Kasumi-1 (cell line): Measurements from ENCODE around the gene RND2.
A peak's percentile ranks its signal among the peaks of the same experiment; 100 is the strongest.

Source experiments
- DNase-seq, 2 experiments: peaks; one replicate each; lab custom pipeline; 2025; lab: John Stamatoyannopoulos, UW

RND2 gene

DNA sequence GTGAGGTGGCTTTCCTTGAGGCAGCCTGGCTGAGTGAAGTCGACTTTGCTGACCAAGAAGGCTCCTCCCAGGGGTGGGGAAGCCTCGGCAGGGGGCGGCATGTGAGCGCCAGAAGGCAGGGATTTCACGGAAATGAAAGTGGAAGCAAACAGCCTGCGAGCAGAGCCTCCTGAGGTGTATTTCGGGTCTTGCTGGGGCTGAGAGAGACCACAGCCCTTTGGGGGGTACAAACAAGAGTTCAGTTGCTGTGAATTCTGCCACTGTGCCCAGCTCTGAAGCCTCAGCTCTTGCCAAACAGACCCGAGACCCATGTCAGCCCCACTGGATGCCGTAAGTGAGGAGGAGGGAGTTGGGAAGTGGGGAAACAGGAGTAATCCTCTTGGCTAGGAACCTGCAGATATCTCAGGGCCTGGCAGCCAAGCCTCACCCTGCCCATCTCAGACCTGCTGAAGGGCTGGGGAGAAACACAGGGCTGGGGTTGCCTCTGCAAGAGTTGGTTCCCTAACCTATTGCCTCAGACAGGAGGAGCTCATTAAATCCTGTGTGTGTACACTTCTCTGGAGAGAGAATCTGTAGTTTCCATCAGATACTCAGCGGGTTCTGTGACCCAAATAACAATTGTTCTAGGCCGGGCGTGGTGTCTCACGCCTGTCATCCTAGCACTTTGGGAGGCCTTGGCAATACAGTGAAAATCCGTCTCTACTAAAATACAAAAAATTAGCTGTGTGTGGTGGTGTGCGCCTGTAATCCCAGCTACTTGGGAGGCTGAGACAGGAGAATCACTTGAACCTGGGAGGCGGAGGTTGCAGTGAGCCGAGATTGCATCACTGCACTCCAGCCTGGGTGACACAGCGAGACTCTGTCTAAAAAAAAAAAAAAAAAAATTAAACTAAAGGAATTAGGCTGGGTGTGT, 18.1 kb upstream of the RND2 start, which contains the start of gene IFI35:
TSS of gene IFI35 (plus strand) at position 146 of the 913 bp plus-strand sequence. CDS start at position 310, 164 bp downstream.
- peak; percentile 75 to 81 for DNase-seq

DNA sequence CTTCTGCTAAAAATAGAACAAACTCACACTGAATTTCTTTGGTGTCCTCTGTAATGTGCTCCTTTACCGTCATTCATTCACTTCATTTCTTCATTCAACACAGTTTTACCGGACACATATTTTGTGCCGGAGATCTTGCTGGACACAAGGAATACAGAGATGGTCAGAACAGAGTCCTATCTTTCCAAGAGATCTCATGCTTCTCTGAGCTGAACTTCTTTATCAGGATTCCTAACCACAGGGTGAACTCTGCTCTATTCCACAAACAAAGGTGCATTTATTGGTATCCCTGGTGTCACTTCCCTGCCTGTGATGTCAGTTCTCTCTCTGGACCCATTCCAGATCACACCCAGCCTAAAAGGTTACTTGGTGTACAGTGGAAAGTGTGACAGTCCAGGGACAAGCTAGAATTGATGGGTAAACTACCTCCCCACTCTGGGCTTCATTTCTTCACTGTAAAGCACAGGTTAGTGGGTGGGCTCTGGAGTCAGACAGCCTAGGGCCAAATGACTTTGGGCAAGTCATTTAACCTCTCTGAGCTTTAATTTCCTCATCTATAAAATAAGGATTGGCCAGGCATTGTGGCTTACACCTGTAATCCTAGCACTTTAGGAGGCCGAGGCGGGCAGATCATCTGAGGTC, 14.2 kb upstream of the RND2 start:
- DNase-seq: no peak

DNA sequence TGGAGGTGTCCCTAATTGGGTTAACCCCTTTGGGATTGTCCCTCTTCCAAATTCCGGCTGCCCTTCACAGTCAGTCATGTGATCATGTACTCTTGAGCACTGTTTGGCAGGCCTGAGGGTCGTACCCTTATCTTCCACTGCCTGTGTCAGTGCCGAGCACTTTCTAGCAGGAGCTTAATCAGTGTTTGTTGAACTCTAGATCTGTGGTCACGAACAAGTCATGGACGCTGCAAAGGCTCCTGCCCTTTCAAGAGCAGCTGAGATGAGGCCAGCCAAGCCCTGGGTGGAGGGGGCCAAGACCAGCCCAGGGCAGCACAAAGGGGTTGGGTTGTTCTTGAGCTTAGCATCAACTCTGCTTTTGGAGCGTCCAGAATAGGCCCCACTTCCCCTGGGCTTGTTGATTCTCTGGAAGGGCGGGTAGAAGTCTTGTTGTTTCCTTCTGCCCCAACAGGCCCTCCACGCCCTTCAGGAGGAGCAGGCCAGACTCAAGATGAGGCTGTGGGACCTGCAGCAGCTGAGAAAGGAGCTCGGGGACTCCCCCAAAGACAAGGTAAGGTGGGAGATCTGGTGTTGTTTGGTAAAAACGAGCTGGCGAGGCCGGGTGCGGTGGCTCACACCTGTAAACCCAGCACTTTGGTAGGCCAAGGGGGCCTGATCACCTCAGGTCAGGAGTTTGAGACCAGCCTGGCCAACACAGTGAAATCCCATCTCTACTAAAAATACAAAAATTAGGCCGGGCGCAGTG, 13.1 kb upstream of the RND2 start:
- DNase-seq: no peak

DNA sequence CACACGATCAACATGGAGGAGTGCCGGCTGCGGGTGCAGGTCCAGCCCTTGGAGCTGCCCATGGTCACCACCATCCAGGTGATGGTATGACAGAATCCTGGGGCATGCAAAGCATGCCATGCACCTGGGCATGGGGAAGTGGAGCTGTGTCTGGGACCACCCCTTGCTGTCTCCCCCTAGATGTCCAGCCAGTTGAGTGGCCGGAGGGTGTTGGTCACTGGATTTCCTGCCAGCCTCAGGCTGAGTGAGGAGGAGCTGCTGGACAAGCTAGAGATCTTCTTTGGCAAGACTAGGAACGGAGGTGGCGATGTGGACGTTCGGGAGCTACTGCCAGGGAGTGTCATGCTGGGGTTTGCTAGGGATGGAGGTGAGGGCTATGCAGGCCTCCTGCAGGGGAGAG, 11.7 kb upstream of the RND2 start:
- DNase-seq: no peak

DNA sequence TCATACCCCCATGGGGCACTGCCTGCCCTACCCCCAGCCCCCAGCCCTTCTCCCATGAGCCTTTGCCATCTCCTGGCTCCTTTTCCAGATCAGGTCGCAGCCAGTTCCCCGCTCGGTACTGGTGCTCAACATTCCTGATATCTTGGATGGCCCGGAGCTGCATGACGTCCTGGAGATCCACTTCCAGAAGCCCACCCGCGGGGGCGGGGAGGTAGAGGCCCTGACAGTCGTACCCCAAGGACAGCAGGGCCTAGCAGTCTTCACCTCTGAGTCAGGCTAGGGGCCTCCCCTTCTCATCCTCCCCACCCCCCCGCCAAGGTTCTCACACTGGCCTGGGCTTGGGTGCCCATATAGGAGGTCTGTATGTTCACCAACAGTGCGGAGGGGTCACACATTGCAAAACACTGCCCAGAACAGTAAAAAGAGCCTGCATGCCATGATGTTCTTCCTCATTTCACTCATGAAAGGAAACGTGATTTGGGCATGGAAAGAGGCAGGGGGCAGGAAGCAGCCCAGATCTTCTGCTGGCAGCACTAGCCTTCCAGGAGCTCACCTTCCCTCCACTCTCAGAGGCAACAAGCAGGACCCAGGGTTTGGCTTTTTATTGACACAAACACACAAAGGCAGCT, 10.9 kb upstream of the RND2 start:
- DNase-seq: peak in 1 of 2 experiments; percentile 23

DNA sequence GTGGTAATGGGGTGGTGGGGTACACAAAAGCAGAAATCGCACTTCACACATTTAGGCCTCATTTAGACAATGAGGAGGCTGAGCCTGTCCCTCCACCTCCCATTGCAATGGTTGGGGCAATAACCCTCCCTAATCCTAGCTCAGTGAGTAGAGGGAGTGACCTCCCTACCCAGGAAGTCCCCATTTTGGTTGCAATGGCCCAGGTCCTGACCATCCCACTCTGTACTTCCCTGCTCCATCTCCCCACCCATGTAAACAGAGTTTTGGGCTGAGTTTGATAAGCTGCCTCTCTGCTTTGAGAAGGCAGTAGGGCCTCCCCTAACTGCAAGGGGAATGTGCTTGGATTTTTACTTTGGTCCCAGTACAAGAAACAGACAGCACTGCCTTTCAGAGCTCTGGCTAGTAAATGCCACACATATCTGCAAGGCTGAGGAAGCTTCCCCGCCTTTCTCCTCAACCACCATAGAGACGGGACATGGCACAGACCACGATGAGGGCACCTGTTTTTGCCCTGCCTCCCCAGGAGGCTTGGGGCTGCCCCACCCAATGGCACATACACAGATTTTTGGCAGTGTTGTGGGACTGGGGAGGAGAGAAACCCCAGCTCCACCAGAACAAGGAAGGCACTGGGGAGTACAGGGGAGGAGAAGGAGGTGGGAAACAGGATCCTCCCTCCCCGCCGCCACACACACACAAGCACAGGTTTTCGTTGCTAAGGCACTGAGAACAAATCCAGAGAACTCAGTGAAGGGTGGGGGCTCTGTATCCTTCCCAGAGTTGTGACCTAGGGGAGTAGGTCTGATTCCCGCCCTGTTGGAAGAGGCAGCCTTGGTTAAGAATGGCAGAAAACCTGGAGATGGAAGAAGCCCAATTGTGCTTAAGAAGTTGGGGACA, 10.1 kb upstream of the RND2 start:
- no peak for DNase-seq

DNA sequence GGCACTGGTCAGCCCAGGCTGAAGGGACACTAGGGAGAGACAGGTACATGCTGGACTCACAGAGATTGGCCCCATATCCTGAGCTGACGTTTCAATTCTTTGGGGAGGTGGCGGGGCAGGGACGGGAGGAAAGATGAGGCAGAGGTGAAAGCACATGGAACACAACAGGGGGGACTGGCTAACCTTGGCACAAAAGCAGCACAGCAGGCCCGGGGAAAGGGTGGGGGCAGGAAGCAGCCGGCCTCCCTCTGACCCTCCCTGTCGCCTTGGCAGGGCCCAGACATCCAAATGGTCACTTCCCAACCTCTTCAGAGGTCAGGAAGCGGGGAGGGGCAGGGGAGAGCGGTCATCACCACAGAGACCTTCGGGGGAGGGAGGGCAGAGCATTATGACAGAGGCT, 9.5 kb upstream of the RND2 start:
- DNase-seq: no peak

DNA sequence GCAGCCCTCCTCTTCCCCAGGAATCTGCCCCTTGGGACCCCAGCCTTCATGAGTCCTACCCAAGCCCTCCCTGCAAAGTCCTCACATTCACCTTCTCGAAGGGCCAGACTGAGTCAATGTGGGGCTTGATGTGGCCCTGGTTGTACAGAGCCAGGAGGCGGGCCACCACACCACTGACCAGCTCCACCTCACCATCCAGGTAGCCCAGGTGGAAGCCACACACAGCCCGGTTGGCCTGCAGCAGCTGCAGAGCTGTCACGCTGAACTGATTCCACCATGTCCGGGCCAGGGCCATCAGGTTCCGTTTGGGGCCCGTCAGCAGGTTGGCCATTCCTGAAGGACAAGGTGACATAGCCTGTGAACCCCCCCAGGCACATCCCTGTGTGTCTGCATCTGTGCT, 8.8 kb upstream of the RND2 start:
- no peak for DNase-seq

DNA sequence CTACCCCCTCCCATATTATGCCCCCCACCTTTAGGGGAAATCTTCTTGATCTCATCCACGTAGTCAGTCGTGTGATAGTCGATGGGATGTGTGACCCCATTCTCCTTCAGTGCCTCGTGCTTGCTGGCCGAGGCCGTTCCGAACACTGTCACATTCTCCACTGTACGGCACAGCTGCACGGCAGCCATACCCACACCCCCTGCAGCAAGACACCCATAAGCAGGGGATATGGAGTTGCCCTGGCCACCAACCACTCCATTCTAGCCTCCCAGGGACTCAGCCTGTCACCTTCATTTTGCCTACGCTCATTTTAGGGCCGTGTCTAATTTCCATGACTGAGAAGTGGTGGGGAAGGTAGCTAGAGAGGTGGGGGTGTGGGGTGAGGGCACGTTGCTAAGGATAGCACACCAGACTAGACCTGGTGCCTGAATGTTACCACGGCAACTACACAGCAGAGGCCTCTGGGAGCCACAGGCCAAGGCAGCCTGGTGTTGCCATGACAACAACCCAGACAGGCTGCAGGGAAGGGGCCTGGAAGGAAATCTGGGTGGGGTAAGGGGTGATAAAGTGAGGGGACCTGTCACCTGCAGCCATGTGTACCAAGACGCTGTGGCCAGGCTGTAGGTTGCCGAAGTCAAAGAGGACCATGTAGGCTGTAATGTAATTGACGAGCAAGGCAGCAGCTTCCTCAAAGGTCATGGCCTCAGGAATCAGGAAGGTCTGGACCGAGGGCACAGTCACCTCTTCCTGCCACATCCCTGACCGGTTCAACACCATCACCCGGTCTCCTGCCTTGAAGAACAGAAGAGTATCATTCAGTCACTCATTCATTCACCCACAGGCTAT, 6.8 kb upstream of the RND2 start:
- no peak for DNase-seq

DNA sequence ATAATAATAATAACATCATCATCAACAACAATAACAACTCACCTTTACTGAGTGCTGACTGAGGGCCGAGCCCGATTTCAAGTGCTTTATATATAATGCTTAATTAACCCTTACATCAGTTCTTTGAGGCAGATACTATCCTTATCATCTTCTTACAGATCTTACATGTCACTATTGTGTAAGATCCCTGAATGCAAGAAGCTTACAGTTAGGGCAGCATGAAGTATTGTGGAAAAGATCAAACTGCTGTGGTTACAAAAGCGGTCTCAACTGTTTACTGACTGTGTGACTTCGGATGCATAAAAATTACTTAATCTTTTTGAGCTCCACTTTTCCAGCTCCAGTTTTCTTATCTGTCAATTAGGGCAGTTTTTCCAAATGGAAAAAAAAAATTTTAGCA, 6.1 kb upstream of the RND2 start:
- DNase-seq: peak in 1 of 2 experiments; percentile 10

DNA sequence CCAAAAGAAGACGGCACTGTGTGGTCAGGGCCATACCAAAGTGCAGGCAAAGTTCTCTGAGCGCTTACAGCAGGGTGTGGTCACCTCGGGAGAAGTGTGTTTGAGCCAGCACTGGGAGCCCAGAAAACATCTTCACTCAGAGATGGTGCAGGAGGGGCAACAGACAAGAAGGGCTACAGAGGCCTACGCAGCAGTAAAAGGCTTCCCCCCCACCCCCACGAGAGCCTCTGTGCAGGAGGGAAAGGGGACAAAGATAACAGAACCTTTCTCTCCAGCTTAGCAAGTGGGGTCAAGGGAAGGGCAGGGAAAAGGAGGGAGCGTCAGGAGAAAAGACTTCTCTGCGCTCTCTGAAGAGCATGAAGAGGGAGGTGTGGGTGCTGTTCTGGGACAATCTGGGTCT, 5.6 kb upstream of the RND2 start:
- no peak for DNase-seq

DNA sequence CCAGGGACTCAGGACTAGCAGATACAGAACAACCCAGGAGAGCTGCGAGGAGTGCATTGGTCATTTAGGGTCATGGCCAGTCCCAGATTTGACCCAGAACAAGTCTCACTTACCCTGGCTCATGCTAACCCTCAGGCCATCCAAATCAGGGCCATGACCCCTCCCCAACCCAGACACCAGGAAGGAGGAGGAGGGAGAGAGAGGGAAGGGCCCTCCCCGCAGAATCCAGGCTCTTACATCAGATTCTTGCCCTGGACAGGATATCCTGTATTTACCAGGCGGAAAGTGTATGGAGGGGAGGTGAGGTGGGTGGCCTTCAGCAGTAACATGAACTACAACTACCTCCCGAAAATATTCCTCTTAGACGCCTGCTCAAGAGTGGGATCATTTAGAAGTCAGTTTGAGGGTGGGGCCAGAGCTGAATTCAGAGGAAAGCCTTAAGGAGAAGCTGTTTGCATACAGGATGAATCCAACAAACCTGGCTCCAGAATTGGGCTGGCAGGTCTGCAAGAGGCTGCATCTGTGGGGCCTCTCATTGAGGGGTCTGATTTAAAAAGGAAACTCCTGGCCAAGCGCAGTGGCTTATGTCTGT, 4.9 kb upstream of the RND2 start:
- DNase-seq: no peak

DNA sequence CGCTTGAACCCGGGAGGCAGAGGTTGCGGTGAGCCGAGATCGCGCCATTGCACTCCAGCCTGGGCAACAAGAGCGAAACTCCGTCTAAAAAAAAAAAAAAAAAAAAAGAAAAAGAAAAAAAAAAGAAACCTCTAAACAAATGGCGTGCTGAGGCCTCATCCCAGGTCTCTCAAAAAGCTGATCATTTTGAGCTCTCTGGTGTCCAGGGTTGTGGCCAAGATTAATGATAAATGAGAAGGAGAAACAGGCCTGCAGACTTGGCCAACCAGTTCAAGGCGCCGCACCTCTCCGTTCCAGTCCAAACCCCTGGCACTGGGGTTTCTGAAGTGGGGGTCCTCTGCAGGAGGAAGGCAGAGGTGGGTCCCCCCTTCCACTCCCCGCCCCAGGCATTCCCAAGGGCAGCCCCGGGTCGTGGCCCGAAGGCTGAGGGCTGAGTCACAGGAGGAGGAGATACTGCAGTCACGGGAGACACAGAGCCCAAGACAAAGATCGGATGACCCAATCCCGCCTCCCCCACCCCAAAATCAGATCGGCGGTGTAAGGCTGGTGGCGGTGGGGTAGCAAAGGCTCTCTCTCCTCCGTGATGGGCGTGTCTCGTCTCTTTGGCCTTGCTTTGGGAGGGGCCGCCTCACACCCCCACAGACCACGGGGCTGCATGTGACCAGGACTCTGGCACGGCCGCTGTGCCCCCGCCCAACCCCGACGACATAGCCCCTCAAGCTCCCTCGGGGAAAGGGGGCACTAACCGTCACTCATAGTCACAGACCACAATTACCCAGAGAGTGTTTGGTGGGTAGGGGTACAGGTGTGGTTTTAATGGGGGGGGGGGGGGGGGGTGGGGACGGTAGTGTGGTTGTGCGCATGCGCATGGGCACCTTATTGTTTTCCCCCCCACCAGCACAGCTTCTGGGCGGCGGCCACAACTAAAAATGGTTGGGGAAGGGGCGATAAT, 4.0 kb upstream of the RND2 start:
- peak; percentile 21 to 27 for DNase-seq

DNA sequence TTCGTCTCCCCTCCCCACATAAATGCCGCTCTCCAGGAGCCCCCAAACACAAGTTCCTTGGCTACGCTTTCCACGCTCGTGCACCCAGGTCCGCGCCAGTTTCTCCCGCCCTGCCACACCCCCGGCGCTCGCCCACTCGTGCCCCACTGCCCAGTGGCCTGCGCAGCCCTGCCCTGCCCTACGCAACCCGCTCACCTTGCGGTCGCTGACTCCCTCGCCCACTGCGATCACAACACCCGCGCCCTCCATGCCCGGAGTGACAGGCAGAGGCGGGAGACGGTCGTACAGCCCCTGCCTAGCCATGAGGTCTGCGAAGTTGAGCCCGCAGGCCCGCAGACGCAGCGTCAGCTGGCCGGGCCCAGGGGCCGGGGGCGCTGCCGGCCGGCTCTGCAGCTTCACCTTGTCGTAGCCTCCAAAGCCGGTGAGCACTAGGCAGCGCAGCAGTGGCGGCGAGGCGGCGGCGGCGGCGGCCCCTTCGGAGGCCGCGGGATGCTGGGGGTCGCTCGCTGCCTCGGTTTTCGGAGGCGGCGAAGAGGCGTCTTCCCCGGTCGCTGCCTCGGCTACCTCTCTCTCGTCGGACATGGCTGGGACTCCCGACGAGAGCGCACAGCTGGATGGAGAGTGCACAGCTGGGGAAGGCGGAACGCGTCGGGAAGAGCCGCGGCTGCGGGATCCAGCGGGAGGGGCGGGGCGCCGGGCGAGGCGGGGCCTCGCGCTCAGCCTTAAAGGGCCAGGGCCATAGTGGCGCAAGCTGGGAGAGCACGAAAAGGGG, 3.1 kb upstream of the RND2 start, which contains the start of gene VAT1:
TSS of gene VAT1 (minus strand) at position 645 of the 772 bp plus-strand sequence. CDS start at position 582, 63 bp downstream.
- peak; percentile 64 to 75 for DNase-seq

DNA sequence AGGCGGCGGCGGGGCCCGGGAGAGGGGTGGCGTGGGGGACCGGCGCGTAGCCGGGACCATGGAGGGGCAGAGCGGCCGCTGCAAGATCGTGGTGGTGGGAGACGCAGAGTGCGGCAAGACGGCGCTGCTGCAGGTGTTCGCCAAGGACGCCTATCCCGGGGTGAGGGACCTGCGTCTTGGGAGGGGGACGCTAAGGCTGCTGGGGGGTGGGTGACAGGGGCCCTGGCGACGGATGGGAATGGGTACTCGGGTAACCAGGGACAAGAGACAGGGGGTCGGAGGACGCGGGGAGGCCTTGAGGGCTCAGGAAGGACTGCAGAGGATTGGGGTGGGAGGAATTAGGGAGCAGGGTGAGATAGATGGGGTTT, 243 bp downstream of the RND2 start:
- no peak for DNase-seq

DNA sequence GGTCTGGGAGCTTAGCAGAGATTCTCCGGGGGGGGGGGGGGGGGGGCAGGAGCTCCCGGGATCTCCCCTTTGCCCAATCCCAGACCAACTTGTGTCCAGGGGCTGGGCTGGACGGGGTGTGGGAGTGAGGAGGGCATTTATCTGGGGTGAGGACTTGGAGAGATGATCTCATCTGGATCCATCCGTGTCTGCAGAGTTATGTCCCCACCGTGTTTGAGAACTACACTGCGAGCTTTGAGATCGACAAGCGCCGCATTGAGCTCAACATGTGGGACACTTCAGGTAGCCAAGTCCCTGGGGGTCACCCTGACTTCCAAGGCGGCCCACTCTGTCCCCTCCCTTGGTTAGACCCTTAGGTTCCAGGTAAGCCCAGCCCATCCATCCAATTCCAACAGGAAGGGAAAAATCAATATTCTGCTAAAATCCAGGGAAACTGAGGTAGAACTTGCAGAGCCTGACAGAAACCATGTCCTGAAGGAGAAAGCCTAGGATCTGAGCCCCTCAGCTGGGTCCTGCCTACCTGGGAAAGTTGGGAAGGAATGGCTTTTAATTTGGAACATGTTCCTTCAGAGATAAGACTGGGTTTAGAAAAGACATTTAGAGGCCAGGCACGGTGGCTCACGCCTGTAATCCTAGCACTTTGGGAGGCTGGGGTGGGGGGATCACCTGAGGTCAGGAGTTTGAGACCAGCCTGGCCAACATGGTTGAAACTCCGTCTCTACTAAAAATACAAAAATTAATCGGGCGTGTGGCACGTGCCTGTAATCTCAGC, 921 bp downstream of the RND2 start:
- no peak for DNase-seq

DNA sequence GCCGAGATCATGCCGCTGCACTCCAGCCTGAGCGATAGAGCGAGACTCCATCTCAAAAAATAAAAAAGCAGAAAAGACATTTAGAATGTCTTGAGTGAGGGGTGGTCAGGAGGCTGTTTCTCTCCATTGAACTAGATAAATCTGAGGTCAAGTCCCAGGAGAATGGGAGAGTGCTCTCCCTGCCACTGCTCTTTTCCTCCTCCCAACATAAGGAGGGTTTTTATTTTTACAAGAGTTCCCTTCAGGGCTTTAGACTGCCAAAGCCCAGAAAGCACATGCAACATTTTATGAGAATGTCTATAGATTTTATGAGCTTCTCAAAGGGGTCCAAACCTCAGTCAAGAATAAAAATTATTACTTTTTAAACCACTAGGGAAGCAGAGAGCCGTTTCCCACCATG, 1.6 kb downstream of the RND2 start:
- no peak for DNase-seq
